Measurements from ENCODE around the gene MRPS22. TPM values are rescaled to one million over a fixed set of nuclear protein-coding genes. Genes with fewer than 3 reads are reported as not detected.

The MRPS22 gene
- total RNA-seq, 1 experiment from 2014 or later, result 45.7 TPM

GRCh38 chr3:139302084-139302800 lies 41.6 kb upstream of the MRPS22 start:
- TF ChIP-seq, protein P1, sequence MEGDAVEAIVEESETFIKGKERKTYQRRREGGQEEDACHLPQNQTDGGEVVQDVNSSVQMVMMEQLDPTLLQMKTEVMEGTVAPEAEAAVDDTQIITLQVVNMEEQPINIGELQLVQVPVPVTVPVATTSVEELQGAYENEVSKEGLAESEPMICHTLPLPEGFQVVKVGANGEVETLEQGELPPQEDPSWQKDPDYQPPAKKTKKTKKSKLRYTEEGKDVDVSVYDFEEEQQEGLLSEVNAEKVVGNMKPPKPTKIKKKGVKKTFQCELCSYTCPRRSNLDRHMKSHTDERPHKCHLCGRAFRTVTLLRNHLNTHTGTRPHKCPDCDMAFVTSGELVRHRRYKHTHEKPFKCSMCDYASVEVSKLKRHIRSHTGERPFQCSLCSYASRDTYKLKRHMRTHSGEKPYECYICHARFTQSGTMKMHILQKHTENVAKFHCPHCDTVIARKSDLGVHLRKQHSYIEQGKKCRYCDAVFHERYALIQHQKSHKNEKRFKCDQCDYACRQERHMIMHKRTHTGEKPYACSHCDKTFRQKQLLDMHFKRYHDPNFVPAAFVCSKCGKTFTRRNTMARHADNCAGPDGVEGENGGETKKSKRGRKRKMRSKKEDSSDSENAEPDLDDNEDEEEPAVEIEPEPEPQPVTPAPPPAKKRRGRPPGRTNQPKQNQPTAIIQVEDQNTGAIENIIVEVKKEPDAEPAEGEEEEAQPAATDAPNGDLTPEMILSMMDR (conservative IDR thresholded peaks at IDR 0.05), result no peak
- Histone ChIP-seq H2AFZ (ENCODE audit: low read length) (no peak overlapping the region), H2BK20ac (ENCODE audit: low read depth, low read length, poor library complexity, severe bottlenecking) (no peak overlapping the region), H3K4ac (ENCODE audit: low read depth, low read length) (no peak overlapping the region), H4K20me1 (ENCODE audit: control insufficient read depth, insufficient read depth, insufficient read length) (no peaks in the 10 kb centered on the region), H3K27me3 (ENCODE audit: insufficient read depth, low read length) (no peaks in the 10 kb centered on the region), H3K79me1 (ENCODE audit: insufficient read depth, low read depth, low read length, poor library complexity, severe bottlenecking) (no peaks in the 10 kb centered on the region), H3K4me1 (ENCODE audit: insufficient read depth, low read length) (no peaks in the 10 kb centered on the region), H4K8ac (replicated peaks; ENCODE audit: insufficient read length, low read depth, low read length) (no peak overlapping the region), H3K79me2 (ENCODE audit: insufficient read depth, low read length) (no peaks in the 10 kb centered on the region), H4K5ac (ENCODE audit: insufficient read length, low read depth, low read length) (no peak overlapping the region), H2BK120ac (ENCODE audit: low read depth, low read length, poor library complexity, severe bottlenecking) (no peak overlapping the region), H3K4me2 (ENCODE audit: insufficient read depth, insufficient read length, low read length) (no peak overlapping the region), H2AK5ac (ENCODE audit: insufficient read length, low read length) (no peak overlapping the region), H2BK15ac (ENCODE audit: low read depth, low read length) (no peak overlapping the region), H3K23ac (ENCODE audit: insufficient read length, low read depth, low read length) (no peak overlapping the region), H3K23me2 (ENCODE audit: insufficient read length, low read depth, low read length, poor library complexity, severe bottlenecking) (no peaks in the 10 kb centered on the region), H3K9me3 (ENCODE audit: control insufficient read depth, low read depth, low read length) (no peaks in the 10 kb centered on the region), H4K91ac (ENCODE audit: insufficient read length, low read depth, low read length) (no peak overlapping the region), H3K9ac (ENCODE audit: extremely low read depth, insufficient read length, low read length) (no peak overlapping the region), H3T11ph (ENCODE audit: low read length) (no peak overlapping the region), H2BK5ac (ENCODE audit: insufficient read length, low read length) (no peak overlapping the region), H3K14ac (ENCODE audit: insufficient read depth, low read length) (no peak overlapping the region), H3K56ac (ENCODE audit: insufficient read length, low read depth, low read length) (no peak overlapping the region), H2BK12ac (ENCODE audit: insufficient read length, low read depth, low read length) (no peak overlapping the region), H3K18ac (ENCODE audit: insufficient read length, low read depth, low read length) (no peak overlapping the region), H3K27ac (ENCODE audit: insufficient read length, low read depth, low read length) (no peak overlapping the region)
- Mint-ChIP-seq H3K4me3 (no peak overlapping the region), H3K4me1 (peaks cover 8 to 16% of the 10 kb centered on the region in 2 experiments), H3K9me3 (no peaks in the 10 kb centered on the region), H3K27me3 (ENCODE audit: low read depth) (no peaks in the 10 kb centered on the region; the same call in 1 of the 2 replicates), H3K27ac (no peak overlapping the region), H3K36me3 (ENCODE audit: insufficient read depth in 1 of 3, low read depth in 3 of 3) (0 out of 7 replicates have a peak, but pooled peaks cover 0 to 2% (median 0%) of the 10 kb centered on the region in 3 experiments)
- no peak for DNase-seq
- WGBS (ENCODE audit: extremely low coverage, insufficient read length, low lambda C conversion rate), result no CpG with 5 or more reads among the region's 12 CpGs

Measured in H9 (cell line).